ENCODE measurements around the gene BOD1.
A peak's percentile ranks its signal among the peaks of the same experiment; 100 is the strongest.

Gene BOD1

DNA sequence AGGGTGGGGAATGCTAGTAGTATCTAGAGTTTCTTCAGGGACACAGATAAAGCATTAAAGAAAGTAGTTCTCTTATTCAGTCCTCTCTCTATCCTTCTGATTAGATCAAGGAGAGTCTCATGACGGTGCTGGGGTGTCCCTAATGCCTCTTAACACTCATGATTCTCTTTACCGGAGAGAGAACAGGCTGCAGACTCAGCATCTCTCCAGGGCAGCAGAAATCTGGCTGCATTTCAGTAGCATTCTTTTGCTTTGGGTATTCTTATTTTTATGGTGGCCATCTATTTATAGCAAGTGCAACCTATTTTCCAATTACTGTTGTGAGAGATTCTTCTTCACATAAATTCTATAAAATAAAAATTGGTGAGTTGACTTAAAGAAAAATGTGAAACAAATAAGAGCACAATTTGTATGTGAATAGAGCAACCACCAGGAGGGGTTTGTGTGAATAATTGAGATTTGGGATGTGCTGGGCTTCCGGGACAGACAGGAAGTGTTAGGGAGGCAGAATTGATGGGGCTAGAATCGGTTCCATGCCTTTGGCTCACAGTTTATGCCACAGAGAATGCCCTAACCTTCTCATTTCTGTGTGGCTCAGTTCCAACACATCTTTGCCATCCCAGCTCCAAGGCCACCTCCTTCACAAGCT is 23.8 kb upstream of the BOD1 start:
- no peak for DNase-seq

DNA sequence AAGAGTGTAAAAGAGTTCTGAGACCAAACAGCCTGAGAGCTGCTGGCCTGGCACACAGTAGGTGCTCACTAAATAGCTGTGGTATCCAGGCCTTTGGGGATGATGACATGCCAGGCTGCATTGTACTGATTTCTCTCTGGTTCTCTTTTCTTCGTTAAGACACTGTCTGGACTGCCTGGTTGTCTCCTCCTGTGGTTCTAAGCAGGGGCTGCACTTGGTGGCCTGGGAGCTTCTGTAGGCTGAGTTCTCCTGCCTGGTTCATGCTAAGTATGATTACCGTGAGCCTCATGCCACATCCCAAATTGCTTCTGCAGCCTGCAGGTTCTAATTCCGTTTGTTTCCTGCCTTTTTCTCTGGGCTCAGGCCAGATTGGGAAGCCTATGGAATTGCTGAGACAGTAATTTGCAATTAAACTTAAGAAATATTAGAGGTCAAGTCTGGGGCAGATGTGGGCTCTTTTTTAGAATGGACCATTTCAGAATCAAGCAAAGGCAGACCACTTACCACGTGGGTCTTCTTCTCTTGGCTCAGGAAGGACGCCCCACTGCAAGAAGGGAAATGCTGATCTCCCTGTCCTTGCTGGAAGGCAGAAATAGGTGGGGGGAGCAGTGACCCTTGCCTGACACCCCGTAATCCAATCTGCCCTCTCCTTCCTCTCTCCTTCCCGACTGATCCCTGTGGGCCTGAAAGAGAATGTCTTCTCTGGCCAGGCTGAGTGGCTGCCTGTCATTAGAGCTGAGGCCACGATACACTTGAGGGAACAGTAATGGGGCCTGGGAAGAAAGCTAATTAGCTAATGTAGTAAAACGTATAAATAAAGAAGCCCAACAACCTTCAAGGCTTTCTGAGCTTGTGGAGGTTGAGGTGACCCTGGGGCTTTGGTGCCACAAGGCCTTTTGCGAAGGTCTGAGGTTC is 21.9 kb upstream of the BOD1 start:
- no peak for DNase-seq

DNA sequence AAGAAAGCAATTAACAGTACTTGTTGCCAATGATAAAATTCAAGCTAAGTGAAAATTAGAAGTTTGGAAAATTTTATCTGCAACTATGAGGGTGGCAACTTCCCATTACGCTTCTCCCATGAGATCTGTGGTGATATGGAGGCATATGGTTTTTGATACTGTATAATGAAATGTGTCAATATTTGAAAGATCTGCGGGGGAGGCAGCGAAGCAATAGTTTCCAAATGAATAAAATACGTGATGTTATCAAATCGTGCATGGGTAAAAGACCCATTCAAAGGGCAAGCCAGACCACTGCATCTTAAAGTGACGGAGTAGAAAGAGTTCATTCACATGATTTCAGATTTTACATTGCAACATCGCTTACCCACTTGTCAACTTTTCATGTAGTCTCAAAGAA is 20.9 kb upstream of the BOD1 start:
- DNase-seq, result no peak

DNA sequence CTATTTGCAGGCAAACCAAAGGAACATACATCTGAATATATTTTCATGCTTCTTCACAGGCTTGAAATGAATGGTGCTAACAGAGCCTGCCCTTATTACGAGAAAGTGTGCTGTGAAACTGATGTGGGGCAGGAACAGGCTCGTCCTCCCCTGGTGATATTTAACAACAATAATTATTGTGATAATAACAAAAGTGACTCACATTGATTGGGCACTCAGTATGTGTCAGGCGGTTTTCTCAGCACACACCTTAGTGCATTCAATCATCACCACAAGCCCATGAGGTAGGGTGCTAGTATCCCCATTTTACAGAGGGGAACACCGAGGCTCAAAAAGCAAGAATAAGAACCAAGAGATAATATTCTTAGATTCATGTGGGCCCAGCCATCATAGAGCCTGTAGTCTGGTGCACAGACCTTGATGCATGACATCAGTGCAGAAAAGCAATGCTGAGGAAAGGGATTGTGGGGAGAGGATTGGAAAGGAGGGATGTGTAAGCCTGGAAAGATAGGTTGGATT is 18.1 kb upstream of the BOD1 start:
- DNase-seq, result no peak

DNA sequence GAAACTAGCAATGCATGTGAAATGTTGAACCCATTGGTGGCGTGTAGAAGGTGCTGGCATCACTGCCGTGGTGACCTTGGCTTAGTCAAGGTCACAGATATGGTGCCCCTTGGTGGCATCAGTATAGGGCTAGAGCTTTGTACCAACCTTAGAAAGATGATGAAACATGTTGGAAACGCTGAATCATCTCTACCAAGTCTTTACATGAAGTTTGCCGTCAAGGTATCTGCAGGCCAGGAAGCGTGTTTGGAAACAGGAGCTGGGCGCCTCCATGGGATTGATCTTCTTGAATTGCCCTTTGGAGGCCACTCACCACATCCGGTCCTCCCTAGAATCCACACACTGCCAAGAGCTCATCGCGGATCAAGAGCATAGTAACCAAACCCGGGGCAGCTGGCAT is 16.9 kb upstream of the BOD1 start:
- DNase-seq, result no peak

DNA sequence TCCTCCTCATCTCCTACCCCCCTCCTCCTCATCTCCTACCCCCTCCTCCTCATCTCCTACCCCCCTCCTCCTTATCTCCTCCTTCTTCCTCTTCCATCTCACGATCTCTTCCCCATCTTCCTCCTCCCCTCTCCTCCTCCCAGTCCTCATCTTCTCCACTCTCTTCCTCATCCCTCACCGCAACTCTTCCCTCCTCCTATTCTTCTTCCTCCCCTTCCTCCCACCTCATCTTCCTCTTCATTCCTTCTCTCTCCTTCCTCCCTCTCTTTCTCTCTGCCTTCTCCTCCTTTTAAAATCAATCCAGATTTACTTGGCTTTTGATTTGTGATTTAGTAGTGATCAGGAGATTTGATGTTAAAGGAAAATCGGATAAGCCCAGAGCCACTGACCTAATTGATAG is 15.0 kb upstream of the BOD1 start:
- no peak for DNase-seq

DNA sequence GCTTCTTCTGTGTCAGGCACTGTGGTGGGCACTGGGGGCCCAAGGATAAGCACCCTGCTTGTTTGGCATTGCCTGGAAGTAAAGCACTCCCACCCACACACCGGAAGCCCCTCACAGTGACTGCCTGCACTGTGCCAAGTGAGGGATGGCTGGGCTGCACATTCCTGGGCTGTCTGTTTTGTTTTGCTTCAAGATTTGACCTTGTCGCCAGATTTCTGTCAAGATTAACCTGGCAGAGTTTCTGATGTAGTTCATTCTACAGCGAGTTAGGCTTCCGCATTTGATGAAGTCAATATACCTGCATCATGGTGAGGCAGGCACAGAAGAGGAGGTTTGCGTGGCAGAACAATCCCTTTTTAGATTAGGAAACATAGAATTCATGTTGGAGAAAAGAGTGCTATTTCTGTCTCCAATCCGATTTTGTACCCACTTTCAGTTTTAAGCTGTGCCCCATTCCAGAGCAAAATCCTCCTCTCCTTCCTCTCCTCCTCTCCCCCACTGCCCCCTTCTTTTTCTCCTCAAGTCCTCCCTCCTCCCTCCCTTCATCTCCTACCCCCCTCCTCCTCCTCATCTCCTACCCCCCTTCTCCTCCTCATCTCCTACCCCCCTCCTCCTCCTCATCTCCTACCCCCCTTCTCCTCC is 14.4 kb upstream of the BOD1 start:
- no peak for DNase-seq

DNA sequence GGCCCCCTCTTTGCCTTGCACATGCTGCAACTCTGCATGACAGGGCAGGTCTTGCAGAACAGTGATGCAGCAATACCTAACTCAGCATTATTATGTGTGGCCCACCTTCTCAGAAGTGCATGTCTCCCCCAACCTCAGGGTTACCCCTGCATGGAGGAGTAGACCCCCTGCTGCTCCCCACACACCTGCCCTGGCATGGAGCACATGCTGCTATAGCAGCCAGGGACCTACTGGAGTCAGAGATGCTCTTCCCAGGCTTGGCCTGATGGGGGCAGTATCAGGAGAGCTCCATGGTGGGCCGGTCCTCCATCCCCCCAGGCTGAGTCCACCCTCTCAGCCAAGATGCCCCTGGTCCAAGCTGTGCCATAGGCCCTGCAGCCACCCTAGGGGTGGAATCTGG is 13.2 kb upstream of the BOD1 start:
- DNase-seq, result no peak

DNA sequence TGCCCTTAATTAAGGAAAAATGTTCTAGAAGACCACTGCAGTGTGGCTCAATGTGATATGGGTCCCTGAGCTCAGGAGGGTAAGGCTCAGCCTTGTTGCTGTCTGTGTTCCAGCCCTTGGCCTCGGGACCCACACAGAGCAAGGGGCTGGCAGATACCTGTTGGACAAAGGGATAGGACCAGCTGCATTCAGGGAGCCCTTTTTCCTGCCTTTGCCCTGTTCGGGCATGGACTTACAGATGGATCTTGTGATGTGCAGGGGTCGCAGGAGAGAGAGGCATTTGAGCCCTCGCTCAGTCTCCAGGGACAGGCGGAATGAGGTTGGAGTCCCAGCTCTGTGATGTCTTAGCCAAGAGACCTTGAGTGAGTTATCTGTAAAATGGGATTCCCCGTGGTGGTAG is 12.1 kb upstream of the BOD1 start:
- DNase-seq, result no peak

DNA sequence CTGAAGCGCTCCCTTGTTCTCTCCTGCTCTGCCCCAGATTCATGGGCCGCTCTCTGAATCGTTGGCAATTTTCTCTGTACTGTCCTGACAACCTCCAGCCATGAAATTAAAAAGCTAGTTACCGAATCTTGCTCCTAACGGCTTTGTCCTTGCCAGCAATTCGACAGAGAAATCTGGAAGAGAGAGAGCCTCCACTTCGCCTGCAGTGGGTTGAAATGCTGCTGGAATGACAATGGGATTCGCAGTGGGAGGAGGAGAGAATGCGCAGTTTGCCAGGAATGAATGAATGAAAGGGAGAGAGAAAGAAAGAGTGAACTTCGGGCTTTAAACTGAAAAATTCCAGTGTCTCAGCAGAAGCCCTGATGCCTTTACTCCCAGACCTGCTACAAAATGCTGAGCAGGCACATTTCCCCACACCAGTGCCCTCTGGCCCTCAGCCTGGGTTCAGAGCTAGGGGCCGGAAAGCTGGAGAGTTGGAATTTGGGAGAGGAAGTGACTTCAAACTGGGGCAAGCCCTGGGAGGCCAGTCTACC is 11.5 kb upstream of the BOD1 start:
- no peak for DNase-seq

DNA sequence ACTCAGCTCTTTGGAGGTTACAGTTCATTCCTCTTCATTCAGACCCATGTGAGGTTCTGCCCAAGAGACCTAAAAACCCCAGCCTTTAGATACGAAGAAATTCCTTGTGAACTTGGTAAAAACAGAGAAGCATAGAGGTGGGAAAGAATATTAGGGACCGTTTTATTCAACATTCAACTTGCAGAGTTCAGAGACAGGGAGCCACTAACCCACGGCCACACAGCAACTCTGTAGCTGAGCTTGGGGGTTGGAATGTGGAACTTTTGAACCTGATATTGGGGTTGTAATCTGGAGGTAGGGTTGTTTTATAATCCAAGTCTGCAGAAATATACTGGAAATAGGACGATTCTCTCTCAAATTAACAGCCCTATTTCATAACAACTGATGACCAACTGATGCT is 10.8 kb upstream of the BOD1 start:
- no peak for DNase-seq

DNA sequence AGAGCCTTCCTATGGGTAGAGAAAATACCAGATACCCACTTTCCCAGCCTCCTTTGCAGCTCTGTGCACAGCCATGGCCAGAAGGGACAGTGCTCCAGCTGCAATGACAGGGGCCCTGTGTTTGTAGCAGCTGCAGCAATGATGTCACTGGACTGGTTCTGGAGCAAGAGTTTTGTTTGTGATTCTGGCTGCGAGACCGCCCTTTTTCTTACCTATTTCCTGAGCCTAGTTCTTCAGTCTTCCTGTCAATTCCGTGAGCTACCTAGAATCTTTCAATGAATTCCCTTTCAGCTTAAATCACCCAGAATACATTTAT is 10.0 kb upstream of the BOD1 start:
- DNase-seq, result no peak

DNA sequence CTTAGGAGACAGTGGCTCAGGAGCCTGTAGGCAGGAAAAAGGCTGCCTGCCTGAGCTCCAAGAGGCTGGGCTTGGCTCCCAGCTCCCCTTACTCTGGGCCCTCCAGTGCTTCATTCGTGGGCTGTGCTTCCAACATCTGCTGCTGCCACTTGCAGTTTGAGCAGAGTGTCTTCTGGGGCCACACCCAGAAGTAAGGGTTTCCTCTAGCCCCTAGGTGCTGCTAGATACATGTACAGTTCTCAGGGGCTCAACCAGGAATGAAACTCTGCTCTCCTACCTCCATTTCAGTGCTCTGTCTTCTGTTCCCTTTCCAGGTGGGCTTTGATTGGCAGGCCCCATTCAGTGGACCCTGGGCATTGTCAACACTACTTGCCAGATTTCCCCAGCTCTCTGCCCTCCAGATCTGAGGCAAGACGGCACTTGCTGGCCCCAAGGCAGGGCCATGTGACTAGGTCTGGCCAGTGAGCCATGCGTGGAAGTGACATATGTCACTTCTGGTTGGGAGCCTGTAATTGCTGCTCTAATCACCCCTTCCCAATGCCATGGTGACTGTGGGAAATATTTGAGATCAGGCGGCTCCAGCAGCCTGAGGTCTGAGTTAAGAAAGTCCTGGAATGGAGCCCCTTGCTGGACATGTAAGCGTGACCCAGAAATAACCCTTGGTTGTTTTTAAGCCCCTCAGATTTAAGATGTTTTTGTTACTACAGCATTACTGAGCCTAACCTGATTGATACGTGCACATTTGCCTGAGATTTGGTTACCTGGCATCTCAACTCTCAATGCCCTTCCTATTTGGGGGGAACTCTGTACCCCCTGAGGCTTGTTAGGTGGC is 9.4 kb upstream of the BOD1 start:
- no peak for DNase-seq

DNA sequence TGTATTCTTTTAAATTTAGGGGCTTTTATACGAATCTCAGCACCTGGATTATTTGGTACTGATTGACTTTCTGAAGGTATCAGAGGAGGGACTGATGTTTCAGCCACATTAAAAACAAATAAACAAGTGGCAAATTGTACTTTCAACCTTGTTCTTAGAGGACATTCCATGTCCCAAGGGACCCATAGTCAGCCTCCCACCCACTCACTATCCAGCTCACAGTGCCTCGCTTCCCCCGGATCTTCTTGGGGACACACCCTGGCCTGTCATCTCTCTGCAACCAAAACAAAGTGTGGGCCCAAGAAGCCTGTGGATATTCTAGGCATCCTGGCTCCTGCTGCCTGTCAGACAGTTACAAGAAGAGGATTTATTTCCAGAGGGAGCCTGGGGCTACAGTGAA is 8.8 kb upstream of the BOD1 start:
- DNase-seq, result no peak

DNA sequence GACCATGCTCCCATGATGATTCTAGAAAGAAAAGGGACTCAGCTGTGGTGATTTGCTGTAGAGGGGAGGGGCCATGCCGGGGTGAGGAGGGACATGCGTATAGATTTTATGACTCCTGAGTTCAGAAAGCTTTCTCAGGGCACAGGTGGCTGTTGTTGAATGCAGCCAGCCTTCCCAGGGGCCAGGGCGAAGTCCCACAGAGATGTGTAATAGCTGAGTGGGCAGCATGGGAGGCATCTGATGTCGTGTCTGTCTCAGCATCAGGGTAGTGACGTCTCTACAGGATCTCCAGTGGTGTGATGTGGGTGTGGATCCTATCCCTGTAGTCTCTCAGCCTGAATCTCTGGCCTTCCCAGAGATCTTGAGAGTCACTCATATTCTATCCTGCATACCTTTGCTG is 7.8 kb upstream of the BOD1 start:
- DNase-seq, result no peak

DNA sequence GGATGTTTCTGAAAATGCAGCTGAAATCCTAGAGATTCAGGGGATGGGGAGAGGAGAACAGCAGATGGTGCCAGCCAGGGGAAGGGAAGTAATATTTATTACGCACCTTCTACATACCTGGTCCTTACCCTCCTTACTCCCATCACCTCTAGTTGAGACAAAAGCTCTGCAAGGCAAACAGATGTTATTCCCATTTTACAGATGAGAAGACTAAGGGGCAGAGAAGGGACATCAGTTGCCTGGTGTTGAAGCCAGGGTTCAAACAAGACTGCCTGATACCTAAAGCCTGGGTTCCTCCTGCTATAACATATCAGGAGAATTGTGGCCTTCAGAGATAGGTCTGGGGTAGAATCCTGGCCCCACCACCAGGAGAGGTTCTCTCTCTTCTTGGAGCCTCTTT is 7.3 kb upstream of the BOD1 start:
- DNase-seq, result no peak

DNA sequence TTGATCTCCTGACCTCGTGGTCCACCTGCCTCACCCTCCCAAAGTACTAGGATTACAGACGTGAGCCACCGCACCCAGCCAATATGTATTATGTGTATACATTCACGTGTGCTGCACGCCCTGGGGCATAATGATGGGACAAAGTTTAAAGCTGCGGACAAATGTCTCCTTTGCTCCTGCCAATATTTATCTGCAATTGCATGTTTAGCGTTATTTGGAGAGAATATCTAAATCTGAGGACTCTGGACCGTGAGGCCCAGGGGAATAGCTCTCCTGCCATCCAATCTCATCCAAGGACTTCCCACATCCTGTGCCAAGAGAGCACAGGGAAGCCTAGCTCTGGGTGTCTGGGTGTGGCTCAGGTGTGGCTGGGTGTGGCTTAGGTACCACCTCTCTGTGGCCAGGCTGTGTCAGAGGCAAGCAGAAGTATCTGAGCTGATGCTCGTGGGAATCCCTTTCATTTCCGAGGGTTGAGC is 6.9 kb upstream of the BOD1 start:
- DNase-seq, result no peak

DNA sequence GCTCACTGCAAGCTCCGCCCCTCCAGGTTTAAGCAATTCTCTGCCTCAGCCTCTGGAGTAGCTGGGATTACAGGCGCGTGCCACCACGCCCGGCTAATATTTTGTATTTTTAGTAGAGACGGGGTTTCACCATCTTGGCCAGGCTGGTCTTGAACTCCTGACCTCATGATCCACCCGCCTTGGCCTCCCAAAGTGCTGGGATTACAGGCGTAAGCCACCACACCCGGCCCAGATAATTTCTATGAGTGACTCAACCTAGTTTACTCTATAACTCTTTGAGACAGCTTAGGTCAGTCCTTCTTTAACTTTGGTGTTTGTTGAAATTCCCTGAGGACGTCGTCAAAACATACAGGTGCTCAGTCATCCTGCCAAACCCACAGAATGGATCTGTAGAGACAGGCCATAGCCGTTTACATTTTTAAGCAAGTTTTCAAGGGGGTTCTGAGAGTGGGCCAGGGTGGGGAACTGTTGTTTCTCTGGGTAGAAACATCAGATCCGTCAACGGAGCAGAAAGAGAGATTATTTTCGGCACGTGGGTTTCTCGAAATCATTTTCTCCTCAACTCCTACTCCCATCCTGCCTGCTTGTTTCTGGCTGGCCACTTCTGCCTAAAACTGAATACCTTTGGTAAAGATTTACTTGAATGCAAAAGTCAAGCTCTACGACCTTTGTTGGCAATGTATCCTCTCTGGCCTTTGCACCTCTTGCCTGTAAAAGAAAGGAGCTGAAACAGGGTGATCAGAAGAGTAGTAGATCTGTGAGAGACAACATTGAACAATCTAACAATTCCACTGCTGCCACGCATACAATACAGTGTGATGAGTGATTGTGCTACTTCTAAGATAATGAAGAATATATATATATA is 6.0 kb upstream of the BOD1 start:
- DNase-seq, result no peak

DNA sequence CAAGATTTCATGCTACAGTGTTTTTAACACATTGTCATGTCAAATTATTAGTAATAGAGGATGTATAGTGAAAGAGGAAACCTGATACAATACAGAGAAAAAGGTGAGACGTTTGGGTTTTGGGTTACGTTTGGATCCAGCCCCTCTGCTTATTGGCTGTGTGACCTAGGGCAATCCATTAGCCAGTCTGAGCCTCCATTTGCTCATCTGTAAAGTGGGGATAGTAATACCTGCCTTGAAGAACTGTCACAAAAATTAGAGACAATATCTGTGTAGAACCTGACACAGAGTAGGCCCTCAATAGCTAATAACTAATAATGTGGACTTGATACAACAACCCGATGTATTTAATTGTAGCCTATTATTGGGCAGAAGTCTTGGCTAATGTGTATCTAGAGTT is 4.3 kb upstream of the BOD1 start:
- DNase-seq, result no peak

DNA sequence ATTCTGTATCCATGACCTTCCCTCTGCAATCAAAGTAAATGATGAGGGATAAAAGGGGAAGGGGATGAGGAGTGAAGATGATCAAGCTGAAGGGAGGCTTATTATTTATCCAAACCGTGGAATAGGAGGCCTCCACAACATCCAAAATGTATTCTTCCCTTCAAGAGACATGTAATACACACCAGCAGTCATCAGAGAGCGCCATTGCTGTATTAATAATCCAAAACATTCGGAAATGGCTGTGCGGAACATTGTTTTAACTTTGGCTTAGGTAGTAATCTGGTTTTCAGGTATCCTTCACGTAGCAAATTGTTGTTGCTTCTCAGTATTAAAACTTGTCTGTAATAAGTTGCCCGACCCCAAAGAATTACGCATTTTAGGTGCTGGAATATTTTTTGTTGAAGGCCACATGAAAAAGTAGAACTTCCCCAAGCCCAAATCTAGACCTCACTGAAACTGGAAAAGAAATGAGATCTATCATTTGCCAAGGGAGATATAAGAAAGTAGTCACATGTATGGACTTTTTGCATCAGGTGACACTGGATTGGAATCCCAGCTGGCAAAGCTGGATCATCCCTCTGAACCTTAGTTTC is 2.6 kb upstream of the BOD1 start:
- DNase-seq, result no peak

DNA sequence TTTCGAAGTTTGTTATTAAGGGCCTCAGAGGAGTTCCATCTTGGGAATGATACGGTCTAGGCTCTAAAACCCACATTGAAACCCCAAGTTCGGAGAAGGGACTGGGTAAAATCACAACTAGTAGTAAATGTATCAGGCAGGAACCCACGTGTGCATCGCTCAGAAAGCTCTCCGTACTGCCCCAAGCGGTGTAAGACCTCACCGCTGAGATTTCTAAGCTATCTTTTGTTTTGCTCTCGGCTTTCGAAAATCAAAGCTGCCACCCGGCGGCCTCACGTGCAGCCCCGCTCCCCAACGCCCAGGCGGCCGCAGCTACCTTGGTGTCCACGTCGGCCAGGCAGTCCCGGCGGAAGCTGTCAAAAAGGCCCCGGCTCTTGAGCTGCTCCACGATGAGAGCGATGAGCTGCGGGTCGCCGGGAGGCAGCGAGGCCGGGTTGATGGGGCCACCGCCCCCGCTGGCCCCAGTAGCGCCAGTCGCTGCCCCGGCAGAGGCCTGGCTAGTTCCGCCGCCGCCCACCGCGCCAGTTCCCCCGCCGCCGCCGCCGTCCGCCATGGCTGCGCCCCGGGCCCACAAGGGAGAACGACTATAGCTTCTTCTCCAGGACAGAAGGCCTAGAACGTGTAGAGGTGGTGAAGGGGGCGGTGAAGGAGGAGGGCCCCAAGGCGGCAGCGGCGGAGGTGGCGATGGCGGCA is 420 bp downstream of the BOD1 start:
- peak; percentile 73 for DNase-seq
